Left colon (tissue), 2 donors: ENCODE results near the gene NR1H4. TPM values are rescaled to one million over a fixed set of nuclear protein-coding genes. Genes with fewer than 3 reads are reported as not detected.
"Not testable (repeated sequence)": the region's sequence is repeated elsewhere in the genome, so short reads cannot be mapped to it uniquely, and the experiment has no call there.

Experiments used
- ATAC-seq: fragments of 200-7000 bp; cut with Tn5 transposase; one replicate; pipeline ENCODE4 v1.9.1; 2020; ENCODE audit warnings: mild to moderate bottlenecking, moderate library complexity
- DNase-seq, 2 donors: peaks; one replicate each; pipeline ENCODE4 v3.0.0-alpha.2; 2020
- intact Hi-C, 2 donors: fragments of 100-400 bp; cut with DNase I in 1 of 2; cut with micrococcal nuclease in 1 of 2; formaldehyde crosslinking; loops; one replicate each; pipeline versions ENCODE4 v1.11.2 to v1.14.0; 2022; cut with DNase I, micrococcal nuclease
- total RNA-seq, 2 donors: library from RNA; stranded (reverse); fragmentation: NEBNext Ultra II Directional; extraction: Animal tissue kit (Norgen Biotek cat#: 25700); gene quantifications; one replicate each; pipeline ENCODE4 v1.2.1, GENCODE V29; 2021
- donor health status: DM: no; HTN: no; CAD: no.
- donor health status: DM: yes; HTN: yes; CAD: no.

The NR1H4 gene
- total RNA-seq, 2 donors from 2014 or later: 20.3 to 30.5 TPM

- ATAC-seq (peak; percentile 89), DNase-seq (no peak)
- intact Hi-C loops: loop anchor here in 1 of 2 donors (10.0 kb wide), 2 partner anchors 160 to 320 kb away; no protein-coding TSS in a partner anchor
These were observed 81.0 kb downstream of the NR1H4 start for GRCh38 chr12:100554608-100555077.

DNA sequence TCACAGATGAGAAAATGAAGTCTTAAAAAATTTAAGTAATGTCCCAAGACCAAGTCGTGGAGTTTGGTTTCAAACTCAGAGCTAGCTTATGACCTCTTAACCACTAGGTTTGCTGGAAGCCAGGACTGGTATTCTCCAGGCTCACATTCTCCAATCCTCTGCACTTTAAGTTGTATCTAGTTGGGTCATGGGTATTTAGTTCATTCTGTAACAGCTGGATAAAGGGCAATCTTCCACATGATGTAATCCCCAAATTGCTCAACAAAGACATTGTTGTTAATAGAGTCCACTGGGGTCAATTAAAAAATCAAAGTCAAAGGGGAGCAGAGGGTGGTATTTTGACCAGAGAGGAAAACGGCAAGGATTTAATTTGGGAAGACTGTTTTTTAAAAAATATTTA, 82.1 kb downstream of the NR1H4 start:
- DNase-seq: no peak
- no peak for ATAC-seq
- intact Hi-C loops: loop anchor here in 1 of 2 donors (10.0 kb wide), 2 partner anchors 161 to 321 kb away; no protein-coding TSS in a partner anchor

DNA sequence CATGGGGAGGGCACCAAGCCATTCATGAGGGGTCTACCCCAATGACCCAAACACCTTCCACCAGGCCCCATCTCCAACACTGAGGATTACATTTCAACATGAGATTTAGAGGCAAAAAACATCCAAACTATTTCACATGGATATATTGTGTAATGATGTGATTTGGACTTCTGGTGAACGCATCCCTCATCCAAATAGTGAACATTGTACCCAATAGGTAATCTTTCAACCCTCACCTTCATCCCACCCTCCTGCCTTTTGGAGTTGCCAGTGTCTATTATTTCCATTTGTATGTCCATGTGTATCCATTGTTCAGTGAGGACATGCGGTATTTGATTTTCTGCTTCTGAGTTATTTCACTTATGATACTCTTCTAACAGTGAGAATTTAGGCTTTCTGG, 83.7 kb downstream of the NR1H4 start:
- DNase-seq (no peak), ATAC-seq (no peak)
- intact Hi-C loops: loop anchor here in 1 of 2 donors (10.0 kb wide), 2 partner anchors 163 to 323 kb away; no protein-coding TSS in a partner anchor

- not testable (repeated sequence) for ATAC-seq, DNase-seq
- intact Hi-C loops: loop anchor here in 1 of 2 donors (10.0 kb wide), 2 partner anchors 164 to 324 kb away; no protein-coding TSS in a partner anchor
These were observed 85.6 kb downstream of the NR1H4 start for GRCh38 chr12:100559261-100559660.

- ATAC-seq (no peak), DNase-seq (no peak)
- intact Hi-C loops: no loop called here
These were observed 90.4 kb downstream of the NR1H4 start for GRCh38 chr12:100564090-100564489.

- ATAC-seq: no peak
- intact Hi-C loops: no loop called here
- no peak for DNase-seq
These were observed 91.3 kb downstream of the NR1H4 start for GRCh38 chr12:100564905-100565467.

DNA sequence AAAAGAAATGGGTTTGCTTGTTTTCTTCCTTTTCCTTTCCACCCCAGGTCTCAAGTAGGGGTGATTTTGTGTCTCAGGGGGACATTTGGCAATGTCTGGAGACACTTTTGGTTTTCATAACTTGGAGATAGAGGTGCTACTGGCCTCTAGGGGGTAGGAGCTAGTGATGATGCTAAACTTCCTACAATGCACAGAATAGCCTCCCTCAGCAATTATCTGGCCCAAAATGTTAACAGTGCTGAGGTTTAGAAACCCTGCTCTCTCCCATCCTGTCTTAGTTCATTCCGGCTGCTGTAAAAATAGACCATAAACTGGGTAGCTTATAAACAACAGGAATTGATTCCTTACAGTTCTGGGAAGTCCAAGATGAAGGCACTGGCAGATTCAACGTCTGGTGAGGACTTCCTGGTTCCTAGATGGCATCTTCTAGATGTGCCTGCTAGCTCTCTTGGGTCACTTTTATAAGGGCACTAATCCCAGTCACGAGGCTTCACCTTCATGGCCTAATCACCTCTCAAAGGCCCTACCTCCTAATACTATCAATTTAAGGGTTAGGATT, 92.4 kb downstream of the NR1H4 start:
- intact Hi-C loops: no loop called here
- ATAC-seq (peak; percentile 77), DNase-seq (no peak)

GRCh38 chr12:100566887-100567637, 93.4 kb downstream of the NR1H4 start:
- ATAC-seq (peak; percentile 38), DNase-seq (peak in 1 of 2 donors; percentile 36)
- intact Hi-C loops: no loop called here

DNA sequence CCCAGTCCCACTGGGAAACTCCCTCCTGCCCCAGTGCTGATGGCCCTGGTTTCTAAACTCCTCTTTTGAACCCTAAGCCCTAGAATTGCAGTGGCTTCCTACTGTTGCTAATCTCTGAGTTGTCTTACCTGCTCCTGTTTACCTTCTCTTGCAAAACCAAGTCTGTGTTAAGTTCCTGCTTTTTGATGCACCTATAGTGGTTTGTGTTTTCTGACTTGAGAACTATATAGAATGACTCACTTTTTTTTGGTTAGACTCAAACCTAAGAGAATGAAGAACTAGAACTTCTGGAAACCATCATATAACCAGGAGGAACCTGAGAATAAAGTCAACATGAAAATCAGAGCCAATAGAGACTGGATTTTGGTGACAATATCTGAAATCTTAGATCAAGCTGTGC, 94.3 kb downstream of the NR1H4 start:
- no peak for ATAC-seq
- no peak for DNase-seq
- intact Hi-C loops: no loop called here

DNA sequence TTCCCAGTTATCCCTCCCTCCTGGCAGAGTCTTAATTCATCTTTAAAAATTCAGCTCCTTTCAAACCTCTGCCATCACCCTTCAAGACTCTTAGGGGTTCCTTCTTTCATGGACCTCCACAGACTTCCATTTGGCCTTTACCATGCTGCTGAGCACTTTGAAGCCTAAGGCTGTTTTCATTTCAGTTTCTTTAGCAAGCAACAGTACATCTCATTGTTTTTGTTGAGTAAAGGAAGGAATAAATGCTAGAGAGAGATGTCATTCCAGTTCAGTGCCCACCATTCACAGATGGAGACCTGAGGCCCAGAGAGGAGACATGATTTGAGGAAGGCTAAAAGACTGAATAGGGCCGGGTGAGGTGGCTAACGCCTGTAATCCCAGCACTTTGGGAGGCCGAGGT, 98.5 kb downstream of the NR1H4 start:
- DNase-seq: no peak
- intact Hi-C loops: no loop called here
- no peak for ATAC-seq

- intact Hi-C loops: no loop called here
- DNase-seq (peak; percentile 89 to 93), ATAC-seq (peak; percentile 92)
These were observed 99.9 kb downstream of the NR1H4 start, which contains the start of gene GAS2L3 for GRCh38 chr12:100573292-100574186. TSS of gene GAS2L3 (plus strand) at chr12:100573684. CDS start at chr12:100594905, 21,221 bp downstream.

DNA sequence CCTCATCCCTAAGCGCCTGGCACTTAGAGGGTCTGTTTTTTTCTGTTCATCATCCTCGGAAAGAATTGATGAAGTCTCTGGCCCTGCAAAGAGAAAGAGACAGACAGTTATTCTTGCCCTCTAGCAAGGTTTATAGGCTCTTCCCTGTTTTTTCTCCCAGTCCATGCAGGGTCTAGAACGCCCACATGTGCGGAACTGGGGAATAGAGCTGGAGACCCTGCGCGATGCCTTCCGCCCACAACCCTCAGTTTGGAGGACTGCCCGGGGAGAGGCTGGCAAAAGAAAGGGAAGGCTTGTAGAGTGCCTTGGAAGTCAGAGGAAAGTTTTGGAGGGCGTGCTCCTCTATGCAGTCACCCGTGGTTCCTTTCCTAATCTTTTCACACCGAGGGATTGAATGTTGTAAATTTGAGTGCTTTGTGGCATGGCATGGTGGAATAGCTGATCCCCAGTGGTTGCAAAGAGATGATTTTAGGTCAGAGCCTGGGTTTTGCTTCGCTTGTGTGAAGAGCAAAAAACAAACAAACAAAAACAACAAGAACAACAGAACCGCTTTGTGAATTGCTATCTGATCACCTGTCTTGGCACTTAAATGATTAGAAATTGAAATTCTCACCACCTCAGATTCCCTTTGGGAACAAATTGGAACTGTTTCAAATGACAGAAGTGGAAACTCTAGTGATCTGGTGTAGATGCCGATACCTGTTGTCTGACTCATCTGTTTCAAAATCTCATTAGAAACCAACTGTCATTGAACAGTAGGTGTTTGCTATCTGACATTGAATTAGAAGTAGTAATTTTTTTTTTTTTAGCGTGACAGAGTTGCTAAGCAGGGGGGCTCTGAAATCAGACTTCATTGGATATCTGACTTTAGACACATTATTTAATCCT, 100.8 kb downstream of the NR1H4 start:
- peak; percentile 2 for ATAC-seq
- peak in 1 of 2 donors; percentile 28 for DNase-seq
- intact Hi-C loops: no loop called here

DNA sequence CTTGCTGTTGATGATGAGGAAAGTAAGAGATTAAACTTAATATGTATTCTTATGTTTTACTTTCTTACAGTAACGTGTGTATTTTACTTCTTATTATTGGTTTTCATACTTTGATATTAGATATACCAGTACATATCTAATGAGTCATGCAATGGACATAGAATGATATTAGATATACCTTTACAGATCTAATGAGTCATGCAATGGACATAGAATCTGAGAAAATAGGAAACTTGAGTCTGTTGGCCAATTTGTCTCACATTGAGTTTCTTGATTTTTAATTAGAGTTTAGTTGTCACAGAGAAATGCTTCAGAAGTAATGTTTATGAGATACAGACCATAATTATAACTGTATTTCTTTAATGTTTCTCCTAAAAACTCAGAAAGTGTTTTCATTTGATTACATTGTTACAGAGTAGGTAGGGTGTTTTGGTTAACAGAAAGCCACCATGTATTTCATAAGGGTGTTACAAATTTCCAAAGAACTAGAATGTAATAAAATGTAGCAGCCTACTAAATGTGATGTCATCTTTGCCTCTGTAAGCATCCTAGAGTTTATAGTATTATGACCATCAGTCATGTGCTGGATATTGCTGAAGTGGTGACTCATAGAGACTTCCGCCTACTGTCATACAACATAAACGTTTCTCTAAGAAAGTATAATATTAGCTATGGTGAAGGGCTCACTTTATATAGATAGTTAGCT, 102.8 kb downstream of the NR1H4 start:
- peak; percentile 70 for ATAC-seq
- DNase-seq: no peak
- intact Hi-C loops: no loop called here

GRCh38 chr12:100578923-100579322, 105.3 kb downstream of the NR1H4 start:
- ATAC-seq (no peak), DNase-seq (no peak)
- intact Hi-C loops: no loop called here

GRCh38 chr12:100579844-100580243, 106.2 kb downstream of the NR1H4 start:
- intact Hi-C loops: no loop called here
- no peak for ATAC-seq
- DNase-seq: no peak

DNA sequence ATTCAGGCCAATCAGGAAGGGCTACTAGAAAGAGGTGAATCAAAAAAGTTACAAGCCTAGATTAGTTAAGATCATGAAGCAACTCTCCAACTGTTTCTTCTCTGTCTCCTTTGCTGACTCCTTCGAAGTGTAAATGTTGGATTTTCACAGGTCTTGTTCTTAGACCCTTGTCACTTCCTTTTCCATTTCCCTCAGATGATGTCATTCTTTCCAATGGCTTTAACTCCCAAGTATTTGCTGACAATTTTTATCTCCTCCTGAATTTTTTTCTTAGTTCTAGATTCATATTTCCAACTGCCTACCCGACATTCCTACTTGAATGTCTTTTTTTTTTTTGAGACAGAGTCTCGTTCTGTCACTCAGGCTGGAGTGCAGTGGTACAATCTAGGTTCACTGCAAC, 110.6 kb downstream of the NR1H4 start:
- no peak for ATAC-seq
- intact Hi-C loops: no loop called here
- DNase-seq: no peak

DNA sequence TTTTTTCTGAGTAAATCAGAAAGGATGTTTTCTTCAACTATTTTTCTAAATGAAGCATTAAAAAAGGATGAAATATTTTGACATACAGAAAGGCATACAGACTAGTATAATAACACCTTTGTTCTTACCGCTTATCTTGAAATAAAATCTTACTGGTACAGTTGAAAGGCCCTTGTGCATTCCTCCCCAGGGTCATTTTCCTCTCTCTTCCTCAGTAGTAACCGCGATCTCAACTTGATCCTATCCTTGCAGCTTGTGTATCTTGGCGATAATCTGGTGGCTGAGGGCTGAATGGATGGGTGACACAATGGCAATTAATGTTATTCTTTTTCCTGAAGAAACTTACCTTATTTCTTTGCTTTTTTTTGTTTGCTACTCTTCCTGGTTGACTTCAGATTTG, 118.3 kb downstream of the NR1H4 start:
- ATAC-seq: peak; percentile 72
- intact Hi-C loops: no loop called here

More for the DNA sequence above, 118.3 kb downstream of the NR1H4 start:
- DNase-seq: no peak
